Lung (tissue), 12 donors: ENCODE data around the gene RASAL3. TPM values are rescaled to one million over a fixed set of nuclear protein-coding genes. Genes with fewer than 3 reads are reported as not detected.

Source experiments
- ATAC-seq: fragments of 200-7000 bp; cut with Tn5 transposase; one replicate; pipeline ENCODE4 v1.9.1; 2020; ENCODE audit warnings: moderate number of reproducible peaks; ENCODE audit not compliant: insufficient read depth, low FRiP score
- DNase-seq, 3 donors: peaks; one replicate each; pipeline ENCODE4 v3.0.0-alpha.2; 2013 to 2017
- H3K27ac ChIP-seq, 2 donors: one replicate each; pipeline ENCODE4 v1.5.1; 2013; ENCODE audit warnings: mild to moderate bottlenecking in 2 of 2, moderate library complexity in 2 of 2, control low read depth in 1 of 2, inconsistent platforms in 1 of 2, low read depth in 1 of 2, low read length in 1 of 2
- H3K27me3 ChIP-seq, 3 donors: one replicate each; pipeline ENCODE4 v1.5.1; 2013; ENCODE audit warnings: low read length in 2 of 3; ENCODE audit not compliant: control insufficient read depth in 3 of 3, insufficient read depth in 3 of 3
- H3K36me3 ChIP-seq, 4 donors: one replicate each; pipeline ENCODE4 v1.5.1; 2013; ENCODE audit warnings: low read length in 4 of 4, mild to moderate bottlenecking in 1 of 4, moderate library complexity in 1 of 4; ENCODE audit not compliant: control insufficient read depth in 4 of 4, insufficient read depth in 4 of 4
- H3K4me1 ChIP-seq, 5 donors: one replicate each; pipeline ENCODE4 v1.5.1; 2013; ENCODE audit warnings: low read length in 5 of 5, mild to moderate bottlenecking in 2 of 5, moderate library complexity in 1 of 5; ENCODE audit not compliant: control insufficient read depth in 5 of 5, insufficient read depth in 5 of 5
- H3K4me3 ChIP-seq: one replicate; pipeline ENCODE4 v1.5.1; 2013; ENCODE audit warnings: mild to moderate bottlenecking, control low read depth, moderate library complexity
- H3K9ac ChIP-seq, 2 donors: one replicate each; pipeline ENCODE4 v1.5.1; 2013; ENCODE audit warnings: low read length in 2 of 2, control low read depth in 1 of 2; ENCODE audit not compliant: insufficient read depth in 1 of 2
- H3K9me3 ChIP-seq, 4 donors: one replicate each; pipeline ENCODE4 v1.5.1; 2013; ENCODE audit warnings: low read length in 3 of 4, mild to moderate bottlenecking in 1 of 4, moderate library complexity in 1 of 4; ENCODE audit not compliant: control insufficient read depth in 4 of 4, insufficient read depth in 3 of 4
- CTCF ChIP-seq: IDR thresholded peaks from 2 replicates; pipeline ENCODE4 v1.5.1; 2012; ENCODE audit warnings: mild to moderate bottlenecking; ENCODE audit errors: control extremely low read depth, extremely low read depth
- WGBS, 2 donors: extraction: QIAGEN DNeasy Blood & Tissue Kit; methylation state at CpG; one replicate each; pipeline ENCODE4 v1.1.7; 2013; 5-methylcytosine and 5-hydroxymethylcytosine counted together
- polyA plus RNA-seq, 2 donors: library from polyadenylated mRNA; stranded (reverse); fragments of 200-250 nt; gene quantifications; one replicate each; pipeline ENCODE4 v1.2.1, GENCODE V29; 2013
- total RNA-seq, 2 donors: library from RNA; depleted of rRNA in 1 of 2; stranded (reverse); fragments of >200 nt in 1 of 2; gene quantifications; one replicate each; pipeline ENCODE4 v1.2.1, GENCODE V29; 2014 to 2021
- donor health status: control.
- donor health status: control.
- donor health status: Bipolar disorder and iron deficiency.
- donor health status: healthy.
- donor health status: DM: yes; HTN: yes; CAD: no.

RASAL3 gene
- total and polyA plus RNA-seq, 4 donors, result 4.6 to 18.2 (median 9.6) TPM

GRCh38 chr19:15439821-15440641, 24.3 kb downstream of the RASAL3 start:
- Histone ChIP-seq H3K9me3 (no peaks in the 10 kb centered on the region), H3K4me3 (no peak overlapping the region), H3K4me1 (peaks cover 0 to 3% (median under 1%) of the 10 kb centered on the region in 5 donors), H3K9ac (no peak overlapping the region), H3K27me3 (no peaks in the 10 kb centered on the region), H3K36me3 (peaks cover 0 to 5% (median 0%) of the 10 kb centered on the region in 4 donors), H3K27ac (no peak overlapping the region)
- WGBS, 2 donors, result 93 to 95% methylated on average over 38 of the region's 38 CpGs
- TF ChIP-seq CTCF, result no peak
- DNase-seq, result no peak
- no peak for ATAC-seq

GRCh38 chr19:15439078-15439799, 25.1 kb downstream of the RASAL3 start:
- no peak for TF ChIP-seq CTCF
- H3K27ac ChIP-seq, result no peak overlapping the region
- 63 to 81% methylated on average over 25 of the region's 25 CpGs for WGBS, 2 donors
- H3K4me1 ChIP-seq, result peaks cover 0 to 3% (median 0%) of the 10 kb centered on the region in 5 donors
- ATAC-seq (no peak), DNase-seq (no peak)
- H3K9me3 ChIP-seq, result no peaks in the 10 kb centered on the region
- no peaks in the 10 kb centered on the region for H3K27me3 ChIP-seq
- H3K9ac ChIP-seq, result no peak overlapping the region
- H3K36me3 ChIP-seq, result peaks cover 0 to 4% (median 0%) of the 10 kb centered on the region in 4 donors
- H3K4me3 ChIP-seq, result no peak overlapping the region

- no peak for TF ChIP-seq CTCF
- Histone ChIP-seq H3K27me3 (no peaks in the 10 kb centered on the region), H3K9ac (no peak overlapping the region), H3K36me3 (peaks cover 0 to 4% (median 0%) of the 10 kb centered on the region in 4 donors), H3K4me3 (no peak overlapping the region), H3K27ac (no peak overlapping the region), H3K4me1 (peaks cover 0 to 3% (median 0%) of the 10 kb centered on the region in 5 donors), H3K9me3 (no peaks in the 10 kb centered on the region)
- no peak for DNase-seq
- WGBS, 2 donors, result 96% methylated on average over 27 of the region's 27 CpGs
- no peak for ATAC-seq
Measured at GRCh38 chr19:15438577-15438976, 25.8 kb downstream of the RASAL3 start.
